Activated CD4-positive, alpha-beta T cell treated with anti-CD3 and anti-CD28 coated beads, Interleukin-2, amount 10 ng/mL, durations not matched to agents 7 days and 5 days (primary cell): ENCODE data around the gene PPP1R3A. TPM values are rescaled to one million over a fixed set of nuclear protein-coding genes. Genes with fewer than 3 reads are reported as not detected.

Experiments used
- CTCF ChIA-PET: fragments of 350-600 bp; sonication (Branson Sonifier 250); formaldehyde crosslinking; loops from one replicate; lab custom pipeline; 2021; ENCODE audit warnings: antibody characterized with exemption; lab: Charles Lee
- POLR2A ChIA-PET: fragments of 350-600 bp; sonication (Branson Sonifier 250); formaldehyde crosslinking; loops from one replicate; lab custom pipeline; 2021; ENCODE audit warnings: antibody characterized with exemption; lab: Charles Lee
- DNase-seq: peaks from one replicate; pipeline ENCODE4 v3.0.0-alpha.2; 2020
- H3K27ac Mint-ChIP-seq: one replicate; pipeline ENCODE4 v1.8.0; 2021; ENCODE audit warnings: mild to moderate bottlenecking, moderate library complexity, mixed read lengths
- H3K27me3 Mint-ChIP-seq: one replicate; pipeline ENCODE4 v1.8.0; 2021; ENCODE audit warnings: mixed read lengths
- H3K36me3 Mint-ChIP-seq: one replicate; pipeline ENCODE4 v1.8.0; 2021; ENCODE audit warnings: low read depth, mixed read lengths
- H3K4me1 Mint-ChIP-seq: one replicate; pipeline ENCODE4 v1.8.0; 2021; ENCODE audit warnings: mixed read lengths
- H3K4me3 Mint-ChIP-seq: one replicate; pipeline ENCODE4 v1.8.0; 2021; ENCODE audit warnings: mild to moderate bottlenecking, moderate library complexity, mixed read lengths
- H3K9me3 Mint-ChIP-seq: one replicate; pipeline ENCODE4 v1.8.0; 2021; ENCODE audit warnings: mixed read lengths
- total RNA-seq, 2 experiments: library from RNA; stranded (reverse); gene quantifications; one replicate each; pipeline ENCODE4 v1.2.3, GENCODE V29; 2021

Gene PPP1R3A
- total RNA-seq, 2 experiments from 2014 or later, result not detected

DNA sequence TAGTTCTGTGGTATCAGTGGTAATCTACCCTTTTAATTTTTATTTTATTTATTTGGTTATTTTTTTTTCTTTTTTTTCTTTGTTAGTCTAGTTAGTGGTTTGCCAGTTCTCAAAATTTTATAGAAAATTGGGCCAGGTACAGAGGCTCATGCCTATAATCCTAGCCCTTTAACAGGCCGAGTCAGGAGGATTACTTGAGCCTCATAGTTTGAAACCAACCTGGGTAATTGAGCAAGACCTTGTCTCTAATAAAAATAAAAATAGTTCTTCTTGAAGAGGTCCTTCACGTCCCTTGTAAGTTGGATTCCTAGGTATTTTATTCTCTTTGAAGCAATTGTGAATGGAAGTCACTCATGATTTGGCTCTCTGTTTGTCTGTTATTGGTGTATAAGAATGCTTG is 51.5 kb downstream of the PPP1R3A start:
- no peak overlapping the region for H3K27ac Mint-ChIP-seq
- CTCF ChIA-PET, result no interaction called here
- DNase-seq, result no peak
- no peaks in the 10 kb centered on the region for H3K4me1 Mint-ChIP-seq
- peaks cover 4% of the 10 kb centered on the region for H3K9me3 Mint-ChIP-seq
- H3K27me3 Mint-ChIP-seq, result no peaks in the 10 kb centered on the region
- no peaks in the 10 kb centered on the region for H3K36me3 Mint-ChIP-seq
- H3K4me3 Mint-ChIP-seq, result no peak overlapping the region
- POLR2A ChIA-PET, result no interaction called here

DNA sequence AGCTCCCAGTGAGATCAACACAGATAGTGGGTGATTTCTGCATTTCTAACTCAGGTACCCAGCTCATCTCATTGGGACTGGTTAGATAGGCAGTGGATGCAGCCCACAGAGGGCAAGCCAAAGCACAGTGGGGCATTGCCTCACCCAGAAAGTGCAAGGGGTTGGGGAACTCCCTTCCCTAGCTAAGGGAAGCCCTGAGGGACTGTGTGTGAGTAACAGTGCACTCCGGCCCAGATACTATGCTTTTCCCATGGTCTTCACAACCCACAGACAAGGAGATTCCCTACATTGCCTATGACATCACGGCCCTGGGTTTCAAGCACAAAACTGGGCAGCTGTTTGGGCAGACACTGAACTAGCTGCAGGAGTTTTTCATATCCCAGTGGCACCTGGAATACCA is 62.8 kb downstream of the PPP1R3A start:
- peaks cover 6% of the 10 kb centered on the region for H3K9me3 Mint-ChIP-seq
- no peak overlapping the region for H3K4me3 Mint-ChIP-seq
- no peaks in the 10 kb centered on the region for H3K4me1 Mint-ChIP-seq
- DNase-seq, result no peak
- CTCF ChIA-PET, result no interaction called here
- POLR2A ChIA-PET, result no interaction called here
- no peaks in the 10 kb centered on the region for H3K27me3 Mint-ChIP-seq
- no peaks in the 10 kb centered on the region for H3K36me3 Mint-ChIP-seq
- no peak overlapping the region for H3K27ac Mint-ChIP-seq

DNA sequence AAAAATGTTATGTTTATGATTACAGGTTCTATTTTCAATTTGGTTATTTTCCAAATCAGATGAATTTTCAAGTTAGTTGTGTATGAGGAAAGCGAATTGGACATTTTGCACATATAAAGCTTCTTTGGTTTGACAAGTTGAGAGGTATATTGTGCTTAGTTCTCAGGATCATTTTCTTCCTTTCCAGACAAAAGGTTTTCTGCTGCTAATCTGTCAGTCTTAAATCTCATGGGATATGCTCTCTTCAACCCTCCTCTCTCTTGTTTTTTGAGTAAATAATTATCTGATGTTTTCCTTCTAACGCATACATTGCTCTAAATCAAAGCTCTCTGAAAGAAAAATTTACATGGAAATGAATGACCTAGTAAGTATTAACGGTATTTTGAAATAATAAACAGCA is 77.9 kb downstream of the PPP1R3A start:
- Mint-ChIP-seq H3K27ac (no peak overlapping the region), H3K9me3 (no peaks in the 10 kb centered on the region), H3K27me3 (no peaks in the 10 kb centered on the region), H3K4me3 (no peak overlapping the region), H3K4me1 (no peaks in the 10 kb centered on the region), H3K36me3 (no peaks in the 10 kb centered on the region)
- no peak for DNase-seq
- CTCF ChIA-PET, result no interaction called here
- POLR2A ChIA-PET, result no interaction called here

DNA sequence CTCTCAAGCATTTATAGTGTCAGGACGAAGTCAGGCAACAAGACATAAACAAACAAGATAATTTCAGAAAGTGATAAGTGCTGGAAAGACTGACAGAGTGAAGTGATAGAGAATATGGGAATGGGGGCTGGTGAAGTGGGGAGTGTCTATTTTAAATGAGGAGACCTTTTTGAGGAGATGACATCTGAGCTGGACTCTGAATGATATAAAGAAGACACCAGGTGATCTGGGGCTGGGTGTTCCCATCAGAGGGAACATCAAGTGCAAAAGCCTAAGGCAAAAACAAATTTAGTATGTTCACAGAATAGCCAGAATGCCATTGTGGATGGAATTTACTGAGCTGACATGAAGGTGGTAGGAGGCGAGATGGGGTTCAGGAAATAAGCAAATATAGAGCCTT is 83.4 kb downstream of the PPP1R3A start:
- DNase-seq, result no peak
- H3K36me3 Mint-ChIP-seq, result no peaks in the 10 kb centered on the region
- H3K4me3 Mint-ChIP-seq, result no peak overlapping the region
- ChIA-PET POLR2A (no interaction called here), CTCF (no interaction called here)
- H3K27me3 Mint-ChIP-seq, result no peaks in the 10 kb centered on the region
- H3K4me1 Mint-ChIP-seq, result no peaks in the 10 kb centered on the region
- H3K27ac Mint-ChIP-seq, result no peak overlapping the region
- H3K9me3 Mint-ChIP-seq, result no peaks in the 10 kb centered on the region

DNA sequence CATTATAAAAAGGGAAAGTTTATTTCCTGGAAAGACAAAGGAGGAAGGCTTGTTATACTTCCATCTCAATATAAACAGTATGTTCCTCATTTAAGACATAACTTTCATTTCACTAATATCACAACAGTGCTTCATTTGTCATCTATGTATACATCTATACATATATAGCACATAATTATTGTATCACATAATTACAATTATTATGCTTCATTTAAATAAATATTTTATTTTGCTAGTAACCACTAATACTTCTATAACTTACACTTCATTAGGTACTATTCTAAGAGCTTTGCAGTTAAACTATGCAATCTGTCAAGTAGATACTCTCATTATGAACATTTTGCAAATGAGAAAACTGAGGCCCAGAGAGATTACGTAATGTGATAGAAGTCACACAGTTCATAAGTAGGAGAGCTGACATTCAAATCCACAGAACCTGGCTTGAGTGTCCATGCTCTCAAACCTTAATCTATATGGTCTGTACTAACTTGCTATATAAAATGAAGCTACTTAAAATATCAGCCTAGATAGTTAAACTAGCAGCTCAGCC is 86.5 kb downstream of the PPP1R3A start:
- Mint-ChIP-seq H3K9me3 (no peaks in the 10 kb centered on the region), H3K27me3 (no peaks in the 10 kb centered on the region), H3K27ac (no peak overlapping the region), H3K4me3 (no peak overlapping the region), H3K4me1 (no peaks in the 10 kb centered on the region), H3K36me3 (no peaks in the 10 kb centered on the region)
- POLR2A ChIA-PET, result no interaction called here
- DNase-seq, result no peak
- CTCF ChIA-PET, result no interaction called here

DNA sequence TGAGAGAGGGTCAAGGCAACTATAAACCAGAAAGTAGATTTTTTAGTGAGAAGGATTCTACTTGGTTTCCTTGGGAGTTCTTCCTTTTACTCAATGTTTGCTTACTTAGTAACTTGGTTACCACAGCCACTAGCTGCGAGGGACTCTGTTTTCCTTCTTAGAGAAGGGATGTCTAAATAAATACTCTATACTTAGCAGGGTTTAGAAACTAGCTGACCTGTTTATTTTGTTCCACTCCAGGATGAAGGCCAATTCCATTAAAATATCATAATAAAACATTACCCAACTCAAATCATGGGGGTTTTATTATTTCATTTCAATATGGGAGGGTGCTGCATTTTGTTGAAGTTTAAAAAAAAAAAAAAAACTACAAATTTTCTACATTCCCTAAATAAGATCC is 87.3 kb downstream of the PPP1R3A start:
- ChIA-PET CTCF (no interaction called here), POLR2A (no interaction called here)
- H3K9me3 Mint-ChIP-seq, result no peaks in the 10 kb centered on the region
- H3K36me3 Mint-ChIP-seq, result no peaks in the 10 kb centered on the region
- no peak for DNase-seq
- H3K4me1 Mint-ChIP-seq, result no peaks in the 10 kb centered on the region
- no peak overlapping the region for H3K27ac Mint-ChIP-seq
- H3K4me3 Mint-ChIP-seq, result no peak overlapping the region
- H3K27me3 Mint-ChIP-seq, result no peaks in the 10 kb centered on the region

DNA sequence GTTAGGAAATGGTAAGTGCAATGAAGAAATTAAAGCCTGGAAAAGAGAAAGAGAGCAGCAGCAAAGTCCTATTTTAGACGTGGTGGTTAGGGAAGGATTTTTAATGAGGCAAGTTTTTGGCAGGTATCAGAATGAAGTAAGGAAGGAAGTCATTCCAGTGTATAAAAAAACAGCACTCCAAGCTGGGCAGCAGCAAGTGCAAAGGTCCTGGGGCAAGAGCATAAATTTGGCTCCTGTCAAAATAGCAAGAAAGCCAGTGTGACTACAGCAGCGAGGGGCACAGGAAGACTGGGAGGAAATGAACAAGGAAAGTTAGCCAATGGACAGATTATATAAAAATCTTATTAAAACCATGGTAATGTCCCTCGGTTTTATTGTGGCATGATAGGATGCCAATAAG is 90.2 kb downstream of the PPP1R3A start:
- no peak for DNase-seq
- ChIA-PET CTCF (no interaction called here), POLR2A (no interaction called here)
- Mint-ChIP-seq H3K27me3 (no peaks in the 10 kb centered on the region), H3K4me1 (no peaks in the 10 kb centered on the region), H3K9me3 (no peaks in the 10 kb centered on the region), H3K4me3 (no peak overlapping the region), H3K36me3 (no peaks in the 10 kb centered on the region), H3K27ac (no peak overlapping the region)
